PFSK-1 (cell line): ENCODE data around the gene TTLL4.

Source experiments
- POLR2AphosphoS5 ChIP-seq: IDR thresholded peaks from 2 replicates; pipeline ENCODE4 v1.6.1; 2012; ENCODE audit warnings: low read depth, mild to moderate bottlenecking, control low read depth, low read length, moderate library complexity
- REST ChIP-seq, 2 experiments: IDR thresholded peaks; 2 replicates each; pipeline versions ENCODE4 v1.6.1 to v1.8.0; 2011 to 2012; ENCODE audit warnings: low read depth in 2 of 2, low read length in 2 of 2, control low read depth in 1 of 2, inconsistent platforms in 1 of 2, mild to moderate bottlenecking in 1 of 2, moderate library complexity in 1 of 2; ENCODE audit not compliant: insufficient read depth in 1 of 2
- SIN3A ChIP-seq: IDR thresholded peaks from 2 replicates; pipeline ENCODE4 v1.6.1; 2012; ENCODE audit warnings: mild to moderate bottlenecking, low read length, moderate library complexity, borderline replicate concordance; ENCODE audit not compliant: insufficient read depth
- TAF1 ChIP-seq: IDR thresholded peaks from 2 replicates; pipeline ENCODE4 v1.6.1; 2012; ENCODE audit warnings: low read length, control low read depth, borderline replicate concordance; ENCODE audit not compliant: insufficient read depth

- TF ChIP-seq POLR2AphosphoS5 (no peak), SIN3A (no peak), TAF1 (no peak), REST (IDR thresholded peaks at IDR 0.05; ENCODE audit: insufficient read depth in 1 of 2, low read depth in 2 of 2, low read length in 2 of 2) (no peak)
These were observed 10.9 kb downstream of the TTLL4 start for GRCh38 chr2:218721488-218721887.
